ENCODE results near the gene BTBD7. TPM values are rescaled to one million over a fixed set of nuclear protein-coding genes. Genes with fewer than 3 reads are reported as not detected.

BTBD7 gene
- 45.5 and 64.3 TPM in 2 replicates for total RNA-seq

DNA sequence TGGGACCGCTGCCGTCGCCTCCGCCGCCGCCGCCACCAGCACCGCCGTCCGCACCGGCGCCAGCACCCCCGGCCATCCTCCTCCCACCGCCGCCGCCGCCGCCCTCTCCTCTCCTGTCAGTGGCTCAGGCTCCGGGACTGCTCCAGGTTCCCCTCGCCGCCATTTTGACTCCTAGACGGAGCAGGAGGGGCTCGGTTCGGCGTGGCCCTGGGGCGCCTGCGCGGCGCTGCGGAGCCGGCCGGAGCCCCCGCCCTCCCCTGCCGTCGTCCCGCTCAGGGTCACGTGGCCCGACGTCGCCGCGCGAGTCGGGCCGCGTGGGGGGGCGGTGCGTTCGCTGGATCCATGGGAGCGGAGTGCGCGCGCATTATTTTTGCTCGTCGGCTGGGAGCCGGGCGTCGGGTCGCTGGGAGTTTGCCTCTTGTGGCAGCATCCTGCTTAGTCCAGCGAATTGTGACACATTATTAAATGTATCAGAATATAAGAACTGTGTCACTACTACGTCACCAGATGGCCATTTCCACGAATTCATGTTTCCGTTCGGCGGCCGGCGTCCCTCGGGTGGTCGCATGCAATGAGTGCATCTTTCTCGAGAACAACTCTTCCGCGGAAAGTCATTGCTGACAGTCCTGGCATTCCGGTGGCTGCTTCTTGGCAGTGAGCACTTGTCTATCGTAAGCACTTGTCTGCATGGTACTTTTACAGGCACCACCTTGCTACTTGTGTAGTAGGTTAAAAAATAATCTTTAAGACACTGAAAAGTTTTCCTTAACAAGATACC is at the start of gene BTBD7:
TSS of gene BTBD7 (minus strand) at position 184 of the 778 bp plus-strand sequence. CDS start 36,985 bp downstream, outside the sequence.

DNA sequence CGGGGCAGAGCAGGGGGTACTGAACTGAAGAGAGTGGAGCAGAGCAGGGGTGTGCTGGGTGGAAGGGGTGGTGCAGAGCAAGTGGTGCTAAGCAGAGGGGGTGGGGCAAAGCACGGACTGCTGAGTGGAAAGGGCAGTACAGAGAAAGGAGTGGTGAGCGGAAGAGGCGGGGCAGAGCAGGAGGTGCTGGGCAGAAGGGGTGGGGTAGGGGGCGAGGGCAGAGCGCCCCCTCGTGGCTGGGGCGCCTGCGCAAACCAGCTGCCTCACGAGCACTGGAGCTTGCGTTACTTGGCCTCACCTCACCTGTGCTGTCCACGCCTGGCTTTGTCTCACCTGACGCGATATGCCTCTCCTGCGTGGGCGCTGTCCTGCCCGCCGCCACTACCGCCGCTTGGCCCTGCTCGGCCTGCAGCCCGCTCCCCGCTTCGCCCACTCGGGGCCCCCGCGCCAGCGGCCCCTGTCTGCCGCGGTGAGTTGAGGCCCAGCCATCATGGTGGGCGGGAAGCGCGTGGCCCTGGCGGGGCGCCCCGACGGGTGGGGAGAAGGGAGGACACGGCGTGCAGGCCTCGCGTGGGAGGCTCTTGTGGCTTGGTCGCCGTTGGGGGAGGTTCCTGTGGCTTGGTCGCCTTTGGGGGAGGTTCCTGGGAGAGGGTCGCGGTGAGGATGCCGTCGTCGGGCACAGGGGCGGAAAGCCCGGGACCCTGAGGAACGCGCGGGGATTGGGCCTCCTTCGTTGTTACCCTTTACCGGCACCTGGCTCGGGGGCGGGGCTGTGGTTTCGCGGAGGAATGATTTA is 14.3 kb upstream of the BTBD7 start, which contains the start of gene COX8C:
TSS of gene COX8C (plus strand) at position 257 of the 796 bp plus-strand sequence. CDS start at position 344, 87 bp downstream.

DNA sequence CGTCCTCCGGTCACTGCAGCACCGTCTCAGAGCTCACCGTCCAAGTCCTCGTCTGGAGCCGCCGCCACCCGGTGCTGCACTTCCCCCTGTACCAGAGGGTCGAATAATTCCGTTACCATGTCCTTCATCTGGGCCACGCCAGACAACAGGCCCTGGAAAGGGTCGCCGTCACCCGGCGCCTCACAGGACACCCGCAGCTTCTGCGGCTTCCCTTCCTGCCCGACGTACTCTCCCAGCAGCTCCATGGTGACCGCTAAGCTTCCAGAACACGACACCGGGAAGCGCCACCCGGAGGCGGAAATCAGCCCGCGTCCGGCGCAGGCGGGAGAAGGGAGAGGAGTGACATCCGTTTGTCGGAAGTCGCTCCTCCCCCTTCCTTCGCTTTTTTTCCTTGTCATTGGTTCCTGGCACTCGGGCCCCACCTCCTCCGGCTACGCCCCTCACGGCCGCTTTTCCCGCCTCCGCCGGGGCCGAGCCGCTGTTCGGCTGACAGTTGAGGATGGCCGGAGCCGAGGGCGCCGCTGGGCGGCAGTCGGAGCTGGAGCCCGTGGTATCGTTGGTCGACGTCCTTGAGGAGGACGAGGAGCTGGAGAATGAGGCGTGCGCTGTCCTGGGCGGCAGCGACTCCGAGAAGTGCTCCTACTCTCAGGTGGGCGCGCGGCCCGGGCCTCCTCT is 125.9 kb downstream of the BTBD7 start, which contains the start of the genes GON7 and UBR7:
TSS of gene GON7 (minus strand) at position 273 of the 675 bp plus-strand sequence. CDS start at position 245, 28 bp downstream.
TSS of gene UBR7 (plus strand) at position 464 of the 675 bp plus-strand sequence. CDS start at position 500, 36 bp downstream.

Other genes with a start within 250 kb of the BTBD7 start
- gene ITPK1, start 217.1 kb downstream of the BTBD7 start, total RNA-seq = 17.3 and 43.5 TPM in 2 replicates
- 4.9 and 5.1 TPM in 2 replicates for gene MOAP1, start 148.1 kb downstream of the BTBD7 start, total RNA-seq
- 2.7 and 7.8 TPM in 2 replicates for gene LYSET, start 147.7 kb downstream of the BTBD7 start, total RNA-seq
- 7.9 and 11.1 TPM in 2 replicates for gene GON7, start 126.0 kb downstream of the BTBD7 start, total RNA-seq
- gene UBR7, start 125.8 kb downstream of the BTBD7 start, total RNA-seq = 18.3 and 26.3 TPM in 2 replicates
- gene COX8C, start 14.1 kb upstream of the BTBD7 start, total RNA-seq = 0.39 TPM in 1 of 2 replicates, not detected in the other
- 0.22 and 0.79 TPM in 2 replicates for gene UNC79, start 97.9 kb upstream of the BTBD7 start, total RNA-seq